Right lobe of liver (tissue), 6 donors: Measurements from ENCODE around the gene TBCC. TPM values are rescaled to one million over a fixed set of nuclear protein-coding genes. Genes with fewer than 3 reads are reported as not detected.

Source experiments
- ATAC-seq, 4 donors: fragments of 200-7000 bp; cut with Tn5 transposase; one replicate each; pipeline ENCODE4 v1.9.1; 2020; ENCODE audit warnings: mild to moderate bottlenecking in 4 of 4, moderate library complexity in 4 of 4
- DNase-seq, 3 donors: peaks; one replicate each; pipeline ENCODE4 v3.0.0-alpha.2; 2020
- H3K27ac ChIP-seq, 3 donors: fragments of 200-600 bp; one replicate each; pipeline ENCODE4 v1.8.0; 2022
- H3K27me3 ChIP-seq, 2 donors: fragments of 200-600 bp; one replicate each; pipeline ENCODE4 v1.8.0; 2022
- H3K36me3 ChIP-seq, 4 donors: fragments of 200-600 bp; sonication (generic) in 1 of 4; one replicate each; pipeline versions ENCODE4 v1.5.1 to v1.8.0; 2017 to 2022; ENCODE audit warnings: control low read depth in 1 of 4
- H3K4me1 ChIP-seq, 4 donors: fragments of 200-600 bp; sonication (generic) in 1 of 4; one replicate each; pipeline versions ENCODE4 v1.5.1 to v1.8.0; 2017 to 2022; ENCODE audit warnings: control low read depth in 1 of 4
- H3K4me3 ChIP-seq, 3 donors: fragments of 200-600 bp; one replicate each; pipeline ENCODE4 v1.8.0; 2022
- H3K9me3 ChIP-seq, 4 donors: fragments of 200-600 bp; sonication (generic) in 1 of 4; one replicate each; pipeline versions ENCODE4 v1.5.1 to v1.8.0; 2017 to 2022; ENCODE audit warnings: control low read depth in 1 of 4
- CTCF ChIP-seq, 4 donors: fragments of 200-600 bp in 3 of 4; fragments of 450-650 bp in 1 of 4; IDR thresholded peaks; one replicate each; pipeline versions ENCODE4 v1.5.1 to v1.8.0; 2016 to 2022; ENCODE audit warnings: antibody characterized with exemption in 4 of 4, mild to moderate bottlenecking in 2 of 4
- POLR2A ChIP-seq: fragments of 450-650 bp; IDR thresholded peaks from one replicate; pipeline ENCODE4 v1.6.1; 2017; ENCODE audit warnings: antibody characterized with exemption, mild to moderate bottlenecking
- WGBS: methylation state at CpG from one replicate; pipeline ENCODE4 v1.1.6; 2018; ENCODE audit warnings: low coverage, low lambda C conversion rate; ENCODE audit not compliant: insufficient coverage; ENCODE audit errors: missing lambda C conversion rate; 5-methylcytosine and 5-hydroxymethylcytosine counted together
- intact Hi-C, 2 donors: fragments of 100-400 bp; cut with DNase I; formaldehyde crosslinking; loops; one replicate each; pipeline versions ENCODE4 v1.11.2 to v1.14.1; 2022
- total RNA-seq, 6 experiments: library from RNA; depleted of rRNA in 2 of 6; stranded (reverse); fragments of >200 nt in 2 of 6; fragmentation: NEBNext Ultra II Directional in 3 of 6; extraction: Animal tissue kit (Norgen Biotek cat#: 25700) in 3 of 6; gene quantifications; one replicate each; pipeline versions ENCODE4 v1.1.0 to v1.2.4, GENCODE V29; 2016 to 2023
- donor health status: DM: no; HTN: yes; CAD: no.
- donor health status: DM: no; HTN: no; CAD: no.
- donor health status: DM: no; HTN: no; CAD: no.
- donor health status: DM: no; HTN: yes; CAD: no.
- donor health status: DM: no; HTN: yes; CAD: no.

The TBCC gene
- total RNA-seq, 6 experiments from 2014 or later: 5.4 to 12.2 (median 6.3) TPM

- intact Hi-C loops: no loop called here
- DNase-seq (peak in 1 of 3 donors; percentile 46), ATAC-seq (no peak)
- 61% methylated on average over 14 of the region's 22 CpGs for WGBS
- H3K27me3 ChIP-seq: no peaks in the 10 kb centered on the region
- H3K4me1 ChIP-seq: peaks cover 0 to 10% (median under 1%) of the 10 kb centered on the region in 4 donors
- no peaks in the 10 kb centered on the region for H3K9me3 ChIP-seq
- H3K27ac ChIP-seq: peak overlapping the region in 1 of 3 donors; percentile 57
- TF ChIP-seq POLR2A: no peak
- no peak for TF ChIP-seq CTCF (IDR thresholded peaks at IDR 0.05)
- peak overlapping the region; percentile 36 to 62 (median 46) for H3K4me3 ChIP-seq
- H3K36me3 ChIP-seq: no peaks in the 10 kb centered on the region
Measured at GRCh38 chr6:42727627-42728026, 18.3 kb downstream of the TBCC start.

GRCh38 chr6:42727087-42727611 lies 18.8 kb downstream of the TBCC start:
- ATAC-seq (peak; percentile 34 to 54 (median 46)), DNase-seq (peak in 2 of 3 donors; percentile 31 to 61)
- WGBS: 24% methylated on average over 19 of the region's 52 CpGs
- Histone ChIP-seq H3K4me3 (peak overlapping the region; percentile 36 to 62 (median 46)), H3K36me3 (no peaks in the 10 kb centered on the region), H3K27ac (peak overlapping the region; percentile 30 to 57 (median 42)), H3K9me3 (no peaks in the 10 kb centered on the region), H3K4me1 (peaks cover 0 to 10% (median under 1%) of the 10 kb centered on the region in 4 donors), H3K27me3 (no peaks in the 10 kb centered on the region)
- intact Hi-C loops: no loop called here
- TF ChIP-seq POLR2A: no peak
- TF ChIP-seq CTCF (IDR thresholded peaks at IDR 0.05): no peak

GRCh38 chr6:42726485-42727086 lies 19.3 kb downstream of the TBCC start:
- H3K27ac ChIP-seq: peak overlapping the region; percentile 30 to 57 (median 42)

DNA sequence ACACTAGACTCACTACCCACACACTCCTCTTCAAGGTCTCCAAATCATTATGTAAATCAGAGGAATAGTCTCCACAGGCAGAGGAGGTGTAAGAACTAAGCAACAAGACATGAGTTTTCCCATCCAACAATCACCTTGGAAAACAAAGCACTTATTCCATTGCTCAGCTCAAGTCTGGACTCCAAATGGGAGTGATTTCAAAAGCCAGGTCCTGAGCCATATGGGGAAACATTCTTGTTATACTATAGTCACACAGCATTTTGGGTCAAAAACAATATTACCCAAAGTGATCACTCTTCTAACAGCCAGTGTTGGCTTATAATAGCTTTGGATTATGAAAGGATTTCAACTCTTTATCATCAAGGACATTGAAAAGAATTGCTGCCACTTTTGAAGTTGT lies 19.9 kb downstream of the TBCC start:
- ATAC-seq (no peak), DNase-seq (no peak)
- no peaks in the 10 kb centered on the region for H3K9me3 ChIP-seq
- no peak overlapping the region for H3K4me3 ChIP-seq
- no peaks in the 10 kb centered on the region for H3K36me3 ChIP-seq
- peaks cover 0 to 10% (median under 1%) of the 10 kb centered on the region in 4 donors for H3K4me1 ChIP-seq
- H3K27ac ChIP-seq: peak overlapping the region in 2 of 3 donors; percentile 42 to 57
- intact Hi-C loops: no loop called here
- no peak for TF ChIP-seq CTCF (IDR thresholded peaks at IDR 0.05)
- no peak for TF ChIP-seq POLR2A
- H3K27me3 ChIP-seq: no peaks in the 10 kb centered on the region

More at GRCh38 chr6:42726485-42727086, 19.3 kb downstream of the TBCC start:
- TF ChIP-seq CTCF (IDR thresholded peaks at IDR 0.05): peak; percentile 87 to 97 (median 92)
- TF ChIP-seq POLR2A: no peak
- Histone ChIP-seq H3K4me3 (peak overlapping the region; percentile 36 to 62 (median 46)), H3K4me1 (peaks cover 0 to 10% (median under 1%) of the 10 kb centered on the region in 4 donors), H3K27me3 (no peaks in the 10 kb centered on the region), H3K36me3 (no peaks in the 10 kb centered on the region), H3K9me3 (no peaks in the 10 kb centered on the region)
- ATAC-seq: peak; percentile 96 to 98 (median 96)
- 3% methylated on average over 14 of the region's 14 CpGs for WGBS
- peak; percentile 61 to 78 (median 72) for DNase-seq
- intact Hi-C loops: no loop called here
